HG03521 (cell line): ENCODE data around the gene KCNJ12.
"Not testable (repeated sequence)": the region's sequence is repeated elsewhere in the genome, so short reads cannot be mapped to it uniquely, and the experiment has no call there.

Source experiments
- ATAC-seq: cut with Tn5 transposase; IDR thresholded peaks from one replicate; pipeline ENCODE4 v1.9.1; 2021; ENCODE audit warnings: mild to moderate bottlenecking, moderate library complexity; ENCODE audit not compliant: unreplicated experiment

The KCNJ12 gene

GRCh38 chr17:21404956-21405731, 29.0 kb downstream of the KCNJ12 start:
- ATAC-seq: not testable (repeated sequence)

- not testable (repeated sequence) for ATAC-seq
These were observed 29.8 kb downstream of the KCNJ12 start for GRCh38 chr17:21405904-21406400.

- ATAC-seq: not testable (repeated sequence)
These were observed 30.7 kb downstream of the KCNJ12 start for GRCh38 chr17:21406616-21407404.

GRCh38 chr17:21407752-21408151, 31.6 kb downstream of the KCNJ12 start:
- not testable (repeated sequence) for ATAC-seq

GRCh38 chr17:21408224-21408623, 32.1 kb downstream of the KCNJ12 start:
- not testable (repeated sequence) for ATAC-seq

GRCh38 chr17:21408766-21409300, 32.7 kb downstream of the KCNJ12 start:
- not testable (repeated sequence) for ATAC-seq

GRCh38 chr17:21409388-21409787, 33.2 kb downstream of the KCNJ12 start:
- ATAC-seq: not testable (repeated sequence)

- not testable (repeated sequence) for ATAC-seq
These were observed 33.8 kb downstream of the KCNJ12 start for GRCh38 chr17:21409971-21410370.

GRCh38 chr17:21410371-21410770, 34.2 kb downstream of the KCNJ12 start:
- ATAC-seq: not testable (repeated sequence)

- not testable (repeated sequence) for ATAC-seq
These were observed 34.9 kb downstream of the KCNJ12 start for GRCh38 chr17:21410906-21411678.

GRCh38 chr17:21411679-21412205, 35.6 kb downstream of the KCNJ12 start:
- not testable (repeated sequence) for ATAC-seq

- ATAC-seq: not testable (repeated sequence)
These were observed 36.1 kb downstream of the KCNJ12 start for GRCh38 chr17:21412207-21412681.

GRCh38 chr17:21413570-21414279, 37.6 kb downstream of the KCNJ12 start:
- ATAC-seq: not testable (repeated sequence)

GRCh38 chr17:21414616-21415015, 38.5 kb downstream of the KCNJ12 start:
- not testable (repeated sequence) for ATAC-seq

- ATAC-seq: not testable (repeated sequence)
These were observed 39.2 kb downstream of the KCNJ12 start for GRCh38 chr17:21415166-21415990.

- ATAC-seq: not testable (repeated sequence)
These were observed 40.4 kb downstream of the KCNJ12 start for GRCh38 chr17:21416471-21416981.

- not testable (repeated sequence) for ATAC-seq
These were observed 41.2 kb downstream of the KCNJ12 start for GRCh38 chr17:21417349-21417748.

- no peak for ATAC-seq
These were observed 41.8 kb downstream of the KCNJ12 start for GRCh38 chr17:21417921-21418320.
